K562 (cell line): Measurements from ENCODE around the gene C6orf47. TPM values are rescaled to one million over a fixed set of nuclear protein-coding genes. Genes with fewer than 3 reads are reported as not detected.

Experiments
- CBFA2T3 ChIP-seq: fragments of 450-650 bp; IDR thresholded peaks from 2 replicates; pipeline ENCODE4 v1.6.1; 2017
- CREB1 ChIP-seq, 2 experiments: sonication (generic) in 1 of 2; formaldehyde crosslinking in 1 of 2; IDR thresholded peaks; 2 replicates each; pipeline versions ENCODE4 v1.6.1 to v1.8.0; 2012 to 2022; ENCODE audit warnings: inconsistent platforms in 1 of 2, mild to moderate bottlenecking in 1 of 2, missing genetic modification reagents in 1 of 2, moderate library complexity in 1 of 2
- HNRNPK ChIP-seq: fragments of 200-400 bp; formaldehyde crosslinking; IDR thresholded peaks from one replicate; pipeline ENCODE4 v1.6.1; 2018; ENCODE audit warnings: mild to moderate bottlenecking, low read depth, low read length; ENCODE audit not compliant: poor library complexity, severe bottlenecking
- KAT8 ChIP-seq: fragments of 450-650 bp; IDR thresholded peaks from 2 replicates; pipeline ENCODE4 v1.6.1; 2016; ENCODE audit warnings: low read depth, mild to moderate bottlenecking
- PHF21A ChIP-seq: fragments of 450-650 bp; IDR thresholded peaks from 2 replicates; pipeline ENCODE4 v1.6.1; 2017; ENCODE audit warnings: low read depth, borderline replicate concordance
- PHF8 ChIP-seq: fragments of 200-600 bp; sonication (generic); IDR thresholded peaks from 2 replicates; pipeline ENCODE4 v1.6.1; 2012; ENCODE audit warnings: mixed run types, mild to moderate bottlenecking, inconsistent platforms, low read length, moderate library complexity, borderline replicate concordance
- SOX6 ChIP-seq: fragments of 450-650 bp; IDR thresholded peaks from 2 replicates; pipeline ENCODE4 v1.6.1; 2014; ENCODE audit warnings: mild to moderate bottlenecking
- THRA ChIP-seq: fragments of 450-650 bp; IDR thresholded peaks from 2 replicates; pipeline ENCODE4 v1.6.1; 2017; ENCODE audit warnings: mild to moderate bottlenecking, moderate library complexity
- ZBTB40 ChIP-seq, 2 experiments: fragments of 450-650 bp in 1 of 2; sonication (generic) in 1 of 2; formaldehyde crosslinking in 1 of 2; IDR thresholded peaks; 2 replicates each; pipeline versions ENCODE4 v1.7.1 to v1.9.0; 2016 to 2022; ENCODE audit warnings: inconsistent platforms in 1 of 2, mild to moderate bottlenecking in 1 of 2, missing genetic modification reagents in 1 of 2
- polyA plus RNA-seq, 8 experiments: library from polyadenylated mRNA; depleted of rRNA in 4 of 8; stranded (reverse) in 5 of 8; unstranded in 3 of 8; fragments of >200 nt; fragmentation: Nextera tagmentation in 2 of 8; fragmentation: Illumina TruSeq in 1 of 8; extraction: Ambion mirVana in 2 of 8; extraction: Trizol in 1 of 8; gene quantifications; 2 replicates each; pipeline versions ENCODE4 v1.2.1 to v1.2.3, GENCODE V29; 2011 to 2014; ENCODE audit warnings: inconsistent platforms in 1 of 8, missing spikeins in 1 of 8
- total RNA-seq, 7 experiments: library from RNA; depleted of rRNA in 6 of 7; stranded (reverse); fragments of >200 nt in 6 of 7; fragmentation: Illumina TruSeq in 2 of 7; extraction: Trizol in 2 of 7; gene quantifications; 2 replicates each; pipeline versions ENCODE4 v1.2.1 to v1.2.3, GENCODE V29; 2011 to 2021; ENCODE audit warnings: low replicate concordance in 1 of 7
- TF ChIP-seq, protein P1 (sequence below): fragments of 250-450 bp; sonication (Bioruptor Pico); IDR thresholded peaks from 2 replicates; pipeline ENCODE4 v1.4.0; 2020; ENCODE audit warnings: mild to moderate bottlenecking, moderate library complexity

C6orf47 gene
- total and polyA plus RNA-seq, 9 of the 15 experiments (the other 6 are each of a cell fraction or from before 2014, with no cell fraction given) = 0.14 to 43.8 (median 27.0) TPM

GRCh38 chr6:31664790-31665500, 4.4 kb upstream of the C6orf47 start, which contains the start of gene GPANK1 (continued):
- no peak; the same call in 1 of the 2 replicates for TF ChIP-seq ZBTB40 (IDR thresholded peaks at IDR 0.05)
- no peak for TF ChIP-seq ZBTB40 (CRISPR knock-in tag; IDR thresholded peaks at IDR 0.05)
- peak; percentile 76; the same call in 1 of the 2 replicates for TF ChIP-seq KAT8
- peak; percentile 64 for TF ChIP-seq CREB1 (IDR thresholded peaks at IDR 0.05)
- TF ChIP-seq CREB1 (CRISPR knock-in tag; IDR thresholded peaks at IDR 0.05) = peak; percentile 79
- no peak for TF ChIP-seq PHF21A
- TF ChIP-seq CBFA2T3 = no peak
- TF ChIP-seq SOX6 = peak; percentile 82
- no peak for TF ChIP-seq THRA
- TF ChIP-seq PHF8 = peak; percentile 56; the same call in 1 of the 2 replicates
- no peak for TF ChIP-seq HNRNPK
- TF ChIP-seq, protein P1, sequence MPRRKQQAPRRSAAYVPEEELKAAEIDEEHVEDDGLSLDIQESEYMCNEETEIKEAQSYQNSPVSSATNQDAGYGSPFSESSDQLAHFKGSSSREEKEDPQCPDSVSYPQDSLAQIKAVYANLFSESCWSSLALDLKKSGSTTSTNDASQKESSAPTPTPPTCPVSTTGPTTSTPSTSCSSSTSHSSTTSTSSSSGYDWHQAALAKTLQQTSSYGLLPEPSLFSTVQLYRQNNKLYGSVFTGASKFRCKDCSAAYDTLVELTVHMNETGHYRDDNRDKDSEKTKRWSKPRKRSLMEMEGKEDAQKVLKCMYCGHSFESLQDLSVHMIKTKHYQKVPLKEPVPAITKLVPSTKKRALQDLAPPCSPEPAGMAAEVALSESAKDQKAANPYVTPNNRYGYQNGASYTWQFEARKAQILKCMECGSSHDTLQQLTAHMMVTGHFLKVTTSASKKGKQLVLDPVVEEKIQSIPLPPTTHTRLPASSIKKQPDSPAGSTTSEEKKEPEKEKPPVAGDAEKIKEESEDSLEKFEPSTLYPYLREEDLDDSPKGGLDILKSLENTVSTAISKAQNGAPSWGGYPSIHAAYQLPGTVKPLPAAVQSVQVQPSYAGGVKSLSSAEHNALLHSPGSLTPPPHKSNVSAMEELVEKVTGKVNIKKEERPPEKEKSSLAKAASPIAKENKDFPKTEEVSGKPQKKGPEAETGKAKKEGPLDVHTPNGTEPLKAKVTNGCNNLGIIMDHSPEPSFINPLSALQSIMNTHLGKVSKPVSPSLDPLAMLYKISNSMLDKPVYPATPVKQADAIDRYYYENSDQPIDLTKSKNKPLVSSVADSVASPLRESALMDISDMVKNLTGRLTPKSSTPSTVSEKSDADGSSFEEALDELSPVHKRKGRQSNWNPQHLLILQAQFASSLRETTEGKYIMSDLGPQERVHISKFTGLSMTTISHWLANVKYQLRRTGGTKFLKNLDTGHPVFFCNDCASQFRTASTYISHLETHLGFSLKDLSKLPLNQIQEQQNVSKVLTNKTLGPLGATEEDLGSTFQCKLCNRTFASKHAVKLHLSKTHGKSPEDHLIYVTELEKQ (CRISPR knock-in tag) = 0 out of 2 replicates have a peak, but pooled peaks have one; percentile 0
